Activated naive CD4-positive, alpha-beta T cell treated with anti-CD3 and anti-CD28 coated beads, Interleukin-2, amount 50 U/mL, for 72 hours (primary cell): Measurements from ENCODE around the gene MRPS18B. TPM values are rescaled to one million over a fixed set of nuclear protein-coding genes. Genes with fewer than 3 reads are reported as not detected.
"Not testable (repeated sequence)": the region's sequence is repeated elsewhere in the genome, so short reads cannot be mapped to it uniquely, and the experiment has no call there.

Experiments
- ATAC-seq, 2 donors: fragments of 150-1000 bp; cut with Tn5 transposase; 2 replicates each; pipeline ENCODE4 v1.10.0; 2021; ENCODE audit warnings: mild to moderate bottlenecking in 2 of 2, moderate library complexity in 2 of 2
- DNase-seq, 2 donors: peaks; one replicate each; pipeline ENCODE4 v3.0.0; 2021 to 2022; ENCODE audit warnings: low spot score in 2 of 2
- H3K27ac Mint-ChIP-seq, 2 donors: one replicate each; pipeline ENCODE4 v1.8.0; 2022; ENCODE audit warnings: mild to moderate bottlenecking in 2 of 2, mixed read lengths in 2 of 2
- H3K36me3 Mint-ChIP-seq, 2 donors: one replicate each; pipeline ENCODE4 v1.8.0; 2022; ENCODE audit warnings: mixed read lengths in 2 of 2
- H3K9me3 Mint-ChIP-seq, 2 donors: one replicate each; pipeline ENCODE4 v1.8.0; 2022; ENCODE audit warnings: mixed read lengths in 2 of 2
- total RNA-seq, 2 donors: library from RNA; stranded (reverse); gene quantifications; one replicate each; pipeline ENCODE4 v1.2.3, GENCODE V29; 2022

Gene MRPS18B
- total RNA-seq: 100 to 1,000 TPM in 1 of 2 donors, 10 to 100 TPM in 1; 99.8 to 100 TPM

- Mint-ChIP-seq H3K9me3 (no peaks in the 10 kb centered on the region), H3K36me3 (peaks cover 58 to 62% of the 10 kb centered on the region in 2 donors), H3K27ac (peak within 1 kb of the TSS; percentile 98 to 100)
- ATAC-seq (peak; percentile 81), DNase-seq (peak; percentile 94 to 97)
Observed at GRCh38 chr6:30617565-30618269, at the start of gene MRPS18B. Gene MRPS18B (plus strand): TSS chr6:30617840. CDS start chr6:30617866, 26 bp downstream.

- ATAC-seq (peak; percentile 26 to 56), DNase-seq (peak in 1 of 2 donors; percentile 55)
- H3K27ac Mint-ChIP-seq: no peak overlapping the region
Observed at GRCh38 chr6:30568245-30568644, 49.4 kb upstream of the MRPS18B start.

GRCh38 chr6:30570263-30570662 is 47.4 kb upstream of the MRPS18B start:
- no peaks in the 10 kb centered on the region for H3K9me3 Mint-ChIP-seq
- no peak for DNase-seq
- ATAC-seq: no peak
- peak overlapping the region; percentile 4 to 95 for H3K27ac Mint-ChIP-seq
- peaks cover 12 to 24% of the 10 kb centered on the region in 2 donors for H3K36me3 Mint-ChIP-seq

More at GRCh38 chr6:30568245-30568644, 49.4 kb upstream of the MRPS18B start:
- no peaks in the 10 kb centered on the region for H3K9me3 Mint-ChIP-seq
- H3K36me3 Mint-ChIP-seq: peaks cover 20 to 24% of the 10 kb centered on the region in 2 donors

- Mint-ChIP-seq H3K9me3 (no peaks in the 10 kb centered on the region), H3K36me3 (peaks cover 12 to 24% of the 10 kb centered on the region in 2 donors), H3K27ac (peak overlapping the region; percentile 95 to 100)
- peak in 1 of 2 donors; percentile 58 for DNase-seq
- ATAC-seq: peak; percentile 4 to 30
Observed at GRCh38 chr6:30570740-30571074, 46.9 kb upstream of the MRPS18B start.

GRCh38 chr6:30571075-30571761 is 46.4 kb upstream of the MRPS18B start, which contains the start of gene ABCF1:
Gene ABCF1 (plus strand): TSS chr6:30571442. CDS start chr6:30571488, 46 bp downstream.
- peak; percentile 92 to 94 for ATAC-seq
- peak within 1 kb of the TSS; percentile 95 to 100 for H3K27ac Mint-ChIP-seq
- H3K36me3 Mint-ChIP-seq: peaks cover 12 to 24% of the 10 kb centered on the region in 2 donors
- no peaks in the 10 kb centered on the region for H3K9me3 Mint-ChIP-seq
- DNase-seq: peak; percentile 99 to 100

- ATAC-seq: no peak
- no peak for DNase-seq
- Mint-ChIP-seq H3K9me3 (no peaks in the 10 kb centered on the region), H3K36me3 (peaks cover 16 to 27% of the 10 kb centered on the region in 2 donors), H3K27ac (peak overlapping the region; percentile 95 to 100)
Observed at GRCh38 chr6:30571762-30572082, 45.9 kb upstream of the MRPS18B start.

GRCh38 chr6:30572148-30572547 is 45.5 kb upstream of the MRPS18B start:
- Mint-ChIP-seq H3K36me3 (peaks cover 21 to 32% of the 10 kb centered on the region in 2 donors), H3K9me3 (no peaks in the 10 kb centered on the region), H3K27ac (peak overlapping the region; percentile 95 to 100)
- DNase-seq (no peak), ATAC-seq (no peak)

- DNase-seq (no peak), ATAC-seq (no peak)
- Mint-ChIP-seq H3K9me3 (no peaks in the 10 kb centered on the region), H3K36me3 (peaks cover 30 to 40% of the 10 kb centered on the region in 2 donors), H3K27ac (peak overlapping the region; percentile 2 to 3)
Observed at GRCh38 chr6:30573113-30573512, 44.5 kb upstream of the MRPS18B start.

- no peak for DNase-seq
- peaks cover 36 to 52% of the 10 kb centered on the region in 2 donors for H3K36me3 Mint-ChIP-seq
- no peaks in the 10 kb centered on the region for H3K9me3 Mint-ChIP-seq
- ATAC-seq: peak in 1 of 2 donors; percentile 35
- peak overlapping the region; percentile 14 to 83 for H3K27ac Mint-ChIP-seq
Observed at GRCh38 chr6:30578051-30578450, 39.6 kb upstream of the MRPS18B start.

GRCh38 chr6:30583921-30584320 is 33.7 kb upstream of the MRPS18B start:
- DNase-seq: no peak
- Mint-ChIP-seq H3K27ac (peak overlapping the region in 1 of 2 donors; percentile 50), H3K9me3 (no peaks in the 10 kb centered on the region), H3K36me3 (peaks cover 28 to 44% of the 10 kb centered on the region in 2 donors)
- ATAC-seq: no peak

- H3K36me3 Mint-ChIP-seq: peaks cover 11 to 26% of the 10 kb centered on the region in 2 donors
- peak overlapping the region in 1 of 2 donors; percentile 15 for H3K27ac Mint-ChIP-seq
Observed at GRCh38 chr6:30589754-30590358, 27.8 kb upstream of the MRPS18B start.

GRCh38 chr6:30590509-30590908 is 27.1 kb upstream of the MRPS18B start:
- ATAC-seq (peak in 1 of 2 donors; percentile 3), DNase-seq (no peak)
- Mint-ChIP-seq H3K36me3 (peaks cover 11 to 25% of the 10 kb centered on the region in 2 donors), H3K9me3 (no peaks in the 10 kb centered on the region), H3K27ac (peak overlapping the region in 1 of 2 donors; percentile 10)

More at GRCh38 chr6:30589754-30590358, 27.8 kb upstream of the MRPS18B start:
- DNase-seq: no peak
- no peak for ATAC-seq
- H3K9me3 Mint-ChIP-seq: no peaks in the 10 kb centered on the region

GRCh38 chr6:30591008-30591407 is 26.6 kb upstream of the MRPS18B start:
- ATAC-seq (peak in 1 of 2 donors; percentile 6), DNase-seq (no peak)
- H3K9me3 Mint-ChIP-seq: no peaks in the 10 kb centered on the region
- H3K27ac Mint-ChIP-seq: peak overlapping the region; percentile 10 to 84
- peaks cover 7 to 22% of the 10 kb centered on the region in 2 donors for H3K36me3 Mint-ChIP-seq

- Mint-ChIP-seq H3K9me3 (no peaks in the 10 kb centered on the region), H3K36me3 (peaks cover 0 to 22% of the 10 kb centered on the region in 2 donors), H3K27ac (peak overlapping the region in 1 of 2 donors; percentile 84)
- ATAC-seq: no peak
- no peak for DNase-seq
Observed at GRCh38 chr6:30592287-30592686, 25.4 kb upstream of the MRPS18B start.

- peak overlapping the region; percentile 77 to 85 for H3K27ac Mint-ChIP-seq
- H3K36me3 Mint-ChIP-seq, H3K9me3 Mint-ChIP-seq: not testable (repeated sequence)
- ATAC-seq: peak; percentile 83 to 87
- DNase-seq: peak; percentile 66 to 86
Observed at GRCh38 chr6:30597315-30598144, 20.1 kb upstream of the MRPS18B start.
